HAP-1 (cell line): ENCODE results near the gene PATJ.
"Not testable (repeated sequence)": the region's sequence is repeated elsewhere in the genome, so short reads cannot be mapped to it uniquely, and the experiment has no call there.

Experiments
- DNase-seq, 2 experiments: peaks; one replicate each; pipeline ENCODE4 v3.0.0-alpha.2; 2016 to 2020; ENCODE audit warnings: low spot score in 2 of 2
- H3K27me3 ChIP-seq: fragments of 250-450 bp; sonication (Bioruptor Pico); 2 replicates; pipeline ENCODE4 v1.5.1; 2020; ENCODE audit warnings: low read depth, mild to moderate bottlenecking, moderate library complexity
- H3K36me3 ChIP-seq: fragments of 250-450 bp; sonication (Bioruptor Pico); replicated peaks from 2 replicates; pipeline ENCODE4 v1.5.1; 2020; ENCODE audit warnings: mild to moderate bottlenecking
- H3K4me1 ChIP-seq: fragments of 250-450 bp; sonication (Bioruptor Pico); 2 replicates; pipeline ENCODE4 v1.5.1; 2020; ENCODE audit warnings: mild to moderate bottlenecking
- H3K4me3 ChIP-seq: fragments of 250-450 bp; sonication (Bioruptor Pico); 2 replicates; pipeline ENCODE4 v1.5.1; 2020; ENCODE audit warnings: mild to moderate bottlenecking, moderate library complexity
- H3K9me3 ChIP-seq: fragments of 250-450 bp; sonication (Bioruptor Pico); 2 replicates; pipeline ENCODE4 v1.5.1; 2020; ENCODE audit warnings: mild to moderate bottlenecking, moderate library complexity
- in situ Hi-C: fragments of 300-500 bp; cut with MboI; formaldehyde crosslinking; loops from 3 replicates; pipeline ENCODE4 v1.14.3; 2020; ENCODE audit warnings: low sequenced_read_pairs, inconsistent platforms, mixed read lengths

PATJ gene

GRCh38 chr1:62140666-62141065, 398.4 kb downstream of the PATJ start:
- no peak for DNase-seq
- Histone ChIP-seq H3K9me3 (no peaks in the 10 kb centered on the region), H3K36me3 (no peaks in the 10 kb centered on the region), H3K27me3 (no peaks in the 10 kb centered on the region), H3K4me1 (peaks cover 13% of the 10 kb centered on the region), H3K4me3 (no peak overlapping the region)
- in situ Hi-C loops, result no loop called here

- H3K27me3 ChIP-seq, result no peaks in the 10 kb centered on the region
- DNase-seq, result peak; percentile 55 to 65
- in situ Hi-C loops, result no loop called here
- H3K4me3 ChIP-seq, result no peak overlapping the region
- H3K36me3 ChIP-seq, result no peaks in the 10 kb centered on the region
- peaks cover 13% of the 10 kb centered on the region for H3K4me1 ChIP-seq
- no peaks in the 10 kb centered on the region for H3K9me3 ChIP-seq
Observed at GRCh38 chr1:62142496-62142895, 400.2 kb downstream of the PATJ start.

GRCh38 chr1:62144238-62144831, 402.1 kb downstream of the PATJ start:
- H3K27me3 ChIP-seq, result no peaks in the 10 kb centered on the region
- no peak overlapping the region for H3K4me3 ChIP-seq
- DNase-seq, result peak; percentile 51 to 72
- H3K9me3 ChIP-seq, result no peaks in the 10 kb centered on the region
- no peaks in the 10 kb centered on the region for H3K36me3 ChIP-seq
- peaks cover 13% of the 10 kb centered on the region for H3K4me1 ChIP-seq
- in situ Hi-C loops, result no loop called here

- Histone ChIP-seq H3K9me3 (no peaks in the 10 kb centered on the region), H3K36me3 (no peaks in the 10 kb centered on the region), H3K4me1 (no peaks in the 10 kb centered on the region), H3K27me3 (no peaks in the 10 kb centered on the region), H3K4me3 (no peak overlapping the region)
- in situ Hi-C loops, result loop anchor here (25.0 kb wide), 1 partner anchor 602 kb away; no protein-coding TSS in a partner anchor
- no peak for DNase-seq
Observed at GRCh38 chr1:62159940-62160348, 417.7 kb downstream of the PATJ start.

- H3K4me1 ChIP-seq, result no peaks in the 10 kb centered on the region
- H3K36me3 ChIP-seq, result no peaks in the 10 kb centered on the region
- H3K27me3 ChIP-seq, result no peaks in the 10 kb centered on the region
- in situ Hi-C loops, result loop anchor here (25.0 kb wide), 1 partner anchor 601 kb away; no protein-coding TSS in a partner anchor
- no peaks in the 10 kb centered on the region for H3K9me3 ChIP-seq
- no peak overlapping the region for H3K4me3 ChIP-seq
- no peak for DNase-seq
Observed at GRCh38 chr1:62161711-62162110, 419.4 kb downstream of the PATJ start.

GRCh38 chr1:62170380-62170779, 428.1 kb downstream of the PATJ start:
- in situ Hi-C loops, result loop anchor here (25.0 kb wide), 1 partner anchor 592 kb away; no protein-coding TSS in a partner anchor
- H3K4me3 ChIP-seq, result not testable (repeated sequence)

GRCh38 chr1:62175568-62176179, 433.4 kb downstream of the PATJ start:
- in situ Hi-C loops, result loop anchor here (5.0 kb wide), 1 partner anchor 232 kb away; no protein-coding TSS in a partner anchor
- Histone ChIP-seq H3K4me3 (no peak overlapping the region), H3K9me3 (no peaks in the 10 kb centered on the region), H3K27me3 (no peaks in the 10 kb centered on the region), H3K4me1 (peaks cover 3% of the 10 kb centered on the region), H3K36me3 (no peaks in the 10 kb centered on the region)
- DNase-seq, result peak; percentile 64 to 76

More at GRCh38 chr1:62170380-62170779, 428.1 kb downstream of the PATJ start:
- not testable (repeated sequence) for H3K36me3 ChIP-seq, H3K27me3 ChIP-seq, DNase-seq, H3K4me1 ChIP-seq, H3K9me3 ChIP-seq

GRCh38 chr1:62176597-62177312, 434.5 kb downstream of the PATJ start:
- no peaks in the 10 kb centered on the region for H3K36me3 ChIP-seq
- in situ Hi-C loops, result loop anchor here (5.0 kb wide), 1 partner anchor 231 kb away; no protein-coding TSS in a partner anchor
- H3K4me1 ChIP-seq, result peaks cover 8% of the 10 kb centered on the region
- DNase-seq, result no peak
- H3K4me3 ChIP-seq, result no peak overlapping the region
- H3K27me3 ChIP-seq, result no peaks in the 10 kb centered on the region
- no peaks in the 10 kb centered on the region for H3K9me3 ChIP-seq

- DNase-seq, result no peak
- no peaks in the 10 kb centered on the region for H3K36me3 ChIP-seq
- no peak overlapping the region for H3K4me3 ChIP-seq
- no peaks in the 10 kb centered on the region for H3K27me3 ChIP-seq
- no peaks in the 10 kb centered on the region for H3K9me3 ChIP-seq
- peaks cover 15% of the 10 kb centered on the region for H3K4me1 ChIP-seq
- in situ Hi-C loops, result loop anchor here (5.0 kb wide), 1 partner anchor 230 kb away; no protein-coding TSS in a partner anchor
Observed at GRCh38 chr1:62177621-62178020, 435.3 kb downstream of the PATJ start.

- Histone ChIP-seq H3K9me3 (no peaks in the 10 kb centered on the region), H3K27me3 (no peaks in the 10 kb centered on the region), H3K4me3 (no peak overlapping the region), H3K36me3 (no peaks in the 10 kb centered on the region), H3K4me1 (peaks cover 17% of the 10 kb centered on the region)
- in situ Hi-C loops, result loop anchor here (5.0 kb wide), 1 partner anchor 229 kb away; no protein-coding TSS in a partner anchor
- no peak for DNase-seq
Observed at GRCh38 chr1:62178372-62178771, 436.1 kb downstream of the PATJ start.

- H3K27me3 ChIP-seq, H3K4me3 ChIP-seq, in situ Hi-C loops, H3K36me3 ChIP-seq, H3K9me3 ChIP-seq, DNase-seq: not testable (repeated sequence)
- peaks cover 30% of the 10 kb centered on the region for H3K4me1 ChIP-seq
Observed at GRCh38 chr1:62180054-62180453, 437.8 kb downstream of the PATJ start.

- Histone ChIP-seq H3K9me3 (no peaks in the 10 kb centered on the region), H3K4me1 (peaks cover 30% of the 10 kb centered on the region), H3K27me3 (no peaks in the 10 kb centered on the region), H3K4me3 (no peak overlapping the region), H3K36me3 (no peaks in the 10 kb centered on the region)
- DNase-seq, result peak in 1 of 2 experiments; percentile 37
- in situ Hi-C loops, result no loop called here
Observed at GRCh38 chr1:62180639-62181038, 438.4 kb downstream of the PATJ start.

- no peaks in the 10 kb centered on the region for H3K27me3 ChIP-seq
- peaks cover 30% of the 10 kb centered on the region for H3K4me1 ChIP-seq
- no peaks in the 10 kb centered on the region for H3K36me3 ChIP-seq
- DNase-seq, result no peak
- in situ Hi-C loops, result no loop called here
- H3K9me3 ChIP-seq, result no peaks in the 10 kb centered on the region
- no peak overlapping the region for H3K4me3 ChIP-seq
Observed at GRCh38 chr1:62181532-62181931, 439.3 kb downstream of the PATJ start.

GRCh38 chr1:62182157-62182556, 439.9 kb downstream of the PATJ start:
- H3K36me3 ChIP-seq, H3K27me3 ChIP-seq, H3K9me3 ChIP-seq, in situ Hi-C loops, H3K4me3 ChIP-seq: not testable (repeated sequence)
- peaks cover 30% of the 10 kb centered on the region for H3K4me1 ChIP-seq
- peak; percentile 30 to 35 for DNase-seq
